ES-I3 (cell line): Measurements from ENCODE around the gene GCDH.

Experiments
- H3K36me3 ChIP-seq: 2 replicates; pipeline ENCODE4 v1.6.1; 2013; ENCODE audit warnings: mild to moderate bottlenecking, low read length, control low read depth, moderate library complexity; ENCODE audit not compliant: insufficient read depth
- H3K4me1 ChIP-seq: 2 replicates; pipeline ENCODE4 v1.6.1; 2013; ENCODE audit warnings: mild to moderate bottlenecking, control low read depth, low read length; ENCODE audit not compliant: insufficient read depth
- H3K9ac ChIP-seq: 2 replicates; pipeline ENCODE4 v1.6.1; 2013; ENCODE audit warnings: low read depth, mild to moderate bottlenecking, low read length, moderate library complexity
- H3K9me3 ChIP-seq: 2 replicates; pipeline ENCODE4 v1.6.1; 2013; ENCODE audit warnings: mild to moderate bottlenecking, low read length, moderate library complexity; ENCODE audit not compliant: control insufficient read depth, insufficient read depth

GCDH gene

GRCh38 chr19:12937093-12937926, 46.4 kb downstream of the GCDH start:
- H3K4me1 ChIP-seq: peaks cover 4% of the 10 kb centered on the region; the same call in 1 of the 2 replicates
- H3K9ac ChIP-seq: peak overlapping the region; percentile 63
- peaks cover 26% of the 10 kb centered on the region for H3K36me3 ChIP-seq
- H3K9me3 ChIP-seq: no peaks in the 10 kb centered on the region

- Histone ChIP-seq H3K9ac (peak within 1 kb of the TSS; percentile 92), H3K36me3 (peaks cover 32% of the 10 kb centered on the region), H3K9me3 (no peaks in the 10 kb centered on the region), H3K4me1 (peaks cover 4% of the 10 kb centered on the region; the same call in 1 of the 2 replicates)
Measured at GRCh38 chr19:12937927-12938778, 47.2 kb downstream of the GCDH start, which contains the start of gene CALR. Gene CALR (plus strand): TSS chr19:12938609. CDS start chr19:12938680, 71 bp downstream.

- peaks cover 34% of the 10 kb centered on the region for H3K36me3 ChIP-seq
- H3K4me1 ChIP-seq: peaks cover 4% of the 10 kb centered on the region; the same call in 1 of the 2 replicates
- H3K9ac ChIP-seq: peak overlapping the region; percentile 92
- no peaks in the 10 kb centered on the region for H3K9me3 ChIP-seq
Measured at GRCh38 chr19:12938779-12939601, 48.0 kb downstream of the GCDH start.

- H3K9ac ChIP-seq: peak overlapping the region; percentile 92
- no peaks in the 10 kb centered on the region for H3K9me3 ChIP-seq
- peaks cover 34% of the 10 kb centered on the region for H3K36me3 ChIP-seq
- peaks cover 4% of the 10 kb centered on the region; the same call in 1 of the 2 replicates for H3K4me1 ChIP-seq
Measured at GRCh38 chr19:12939975-12940423, 49.0 kb downstream of the GCDH start.

GRCh38 chr19:12940897-12941296, 49.9 kb downstream of the GCDH start:
- peaks cover 4% of the 10 kb centered on the region; the same call in 1 of the 2 replicates for H3K4me1 ChIP-seq
- no peak overlapping the region for H3K9ac ChIP-seq

GRCh38 chr19:12943437-12944044, 52.6 kb downstream of the GCDH start:
- H3K36me3 ChIP-seq: peaks cover 40% of the 10 kb centered on the region

More at GRCh38 chr19:12940897-12941296, 49.9 kb downstream of the GCDH start:
- H3K9me3 ChIP-seq: no peaks in the 10 kb centered on the region
- H3K36me3 ChIP-seq: peaks cover 34% of the 10 kb centered on the region

GRCh38 chr19:12944104-12944674, 53.2 kb downstream of the GCDH start:
- Histone ChIP-seq H3K36me3 (peaks cover 40% of the 10 kb centered on the region), H3K9ac (no peak overlapping the region), H3K9me3 (no peaks in the 10 kb centered on the region), H3K4me1 (peaks cover 4% of the 10 kb centered on the region; the same call in 1 of the 2 replicates)

More at GRCh38 chr19:12943437-12944044, 52.6 kb downstream of the GCDH start:
- no peak overlapping the region for H3K9ac ChIP-seq
- no peaks in the 10 kb centered on the region for H3K9me3 ChIP-seq
- peaks cover 4% of the 10 kb centered on the region; the same call in 1 of the 2 replicates for H3K4me1 ChIP-seq

GRCh38 chr19:12945479-12946091, 54.6 kb downstream of the GCDH start, which contains the start of gene RAD23A:
Gene RAD23A (plus strand): TSS chr19:12945862. CDS start chr19:12945949, 87 bp downstream.
- Histone ChIP-seq H3K4me1 (no peaks in the 10 kb centered on the region), H3K9ac (peak within 1 kb of the TSS; percentile 74), H3K9me3 (no peaks in the 10 kb centered on the region), H3K36me3 (peaks cover 27% of the 10 kb centered on the region)

GRCh38 chr19:12946092-12946721, 55.2 kb downstream of the GCDH start:
- H3K36me3 ChIP-seq: peaks cover 21% of the 10 kb centered on the region
- H3K9me3 ChIP-seq: no peaks in the 10 kb centered on the region
- H3K9ac ChIP-seq: peak overlapping the region; percentile 74
- H3K4me1 ChIP-seq: no peaks in the 10 kb centered on the region

GRCh38 chr19:12946731-12947496, 56.0 kb downstream of the GCDH start:
- H3K9me3 ChIP-seq: no peaks in the 10 kb centered on the region
- no peaks in the 10 kb centered on the region for H3K4me1 ChIP-seq
- H3K36me3 ChIP-seq: peaks cover 17% of the 10 kb centered on the region
- H3K9ac ChIP-seq: peak overlapping the region; percentile 74

GRCh38 chr19:12947702-12948611, 57.0 kb downstream of the GCDH start:
- Histone ChIP-seq H3K9me3 (no peaks in the 10 kb centered on the region), H3K9ac (no peak overlapping the region), H3K4me1 (no peaks in the 10 kb centered on the region), H3K36me3 (peaks cover 9% of the 10 kb centered on the region; the same call in 1 of the 2 replicates)
